ENCODE data around the gene GFM1. TPM values are rescaled to one million over a fixed set of nuclear protein-coding genes. Genes with fewer than 3 reads are reported as not detected.

The GFM1 gene
- total RNA-seq, 2 experiments from 2014 or later: 36.5 to 53.7 TPM

DNA sequence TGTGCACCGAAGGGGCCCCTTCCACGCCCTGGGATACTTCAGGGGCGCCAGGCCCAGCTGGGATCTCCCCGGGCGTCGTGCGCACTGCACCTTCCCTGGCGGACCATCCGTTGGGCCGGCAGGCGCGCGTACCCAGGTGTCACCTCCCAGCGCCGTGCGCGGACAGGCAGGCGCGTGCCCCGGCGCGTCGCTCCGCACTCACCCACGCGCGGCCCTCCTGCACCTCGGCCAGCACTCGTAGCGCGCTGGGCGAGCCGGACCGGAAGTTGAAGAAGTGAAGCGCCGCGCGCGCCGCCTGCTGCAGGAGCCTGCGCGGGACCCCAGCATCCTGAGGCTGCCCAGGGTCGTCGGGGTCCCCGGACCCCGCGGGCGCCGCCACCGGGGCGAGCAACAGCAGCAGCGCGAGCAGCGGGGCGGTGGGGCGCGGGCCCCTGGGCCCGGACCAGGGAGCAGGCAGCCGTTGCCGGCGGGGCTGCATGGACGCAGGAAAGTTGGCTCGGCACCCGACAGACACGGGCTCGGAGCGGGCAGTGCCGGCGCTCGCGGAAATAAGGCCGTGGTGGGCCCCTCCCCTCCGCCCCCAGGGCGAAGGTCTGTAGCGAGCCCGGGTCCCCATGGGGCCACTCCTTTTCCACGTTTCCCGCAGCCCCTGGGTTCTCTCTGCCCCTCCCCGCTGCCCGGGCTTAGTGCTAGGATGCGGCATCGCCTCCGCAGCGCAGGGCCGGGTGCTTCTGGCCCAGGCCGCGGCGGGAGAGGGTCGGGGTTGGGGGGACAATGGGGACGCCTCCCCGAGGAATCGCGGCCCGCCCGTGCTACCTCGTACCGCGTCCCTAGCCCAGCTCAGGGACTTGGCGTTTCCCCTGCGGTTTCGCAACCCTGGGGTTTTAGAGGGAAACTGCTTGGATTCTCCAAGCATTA lies 87.9 kb downstream of the GFM1 start, which contains the start of gene RARRES1:
TSS of gene RARRES1 (minus strand) at position 520 of the 918 bp plus-strand sequence. CDS start at position 478, 42 bp downstream.
- H2AFZ ChIP-seq (ENCODE audit: low read length): no peak within 1 kb of the TSS
- no peak within 1 kb of the TSS for H3K27ac ChIP-seq (ENCODE audit: low read depth, low read length, poor library complexity, severe bottlenecking)
- no peaks in the 10 kb centered on the region for H3K9me2 ChIP-seq (ENCODE audit: insufficient read depth, low read length)
- CTCF ChIA-PET (ENCODE audit: unreplicated experiment): no interaction called here
- H3K4me1 ChIP-seq (ENCODE audit: insufficient read depth, low read length, poor library complexity, severe bottlenecking): peaks cover 5% of the 10 kb centered on the region
- no peak for TF ChIP-seq EZH2phosphoT487 (IDR thresholded peaks at IDR 0.05; ENCODE audit: borderline replicate concordance, low read depth, low read length)
- TF ChIP-seq, protein P1, sequence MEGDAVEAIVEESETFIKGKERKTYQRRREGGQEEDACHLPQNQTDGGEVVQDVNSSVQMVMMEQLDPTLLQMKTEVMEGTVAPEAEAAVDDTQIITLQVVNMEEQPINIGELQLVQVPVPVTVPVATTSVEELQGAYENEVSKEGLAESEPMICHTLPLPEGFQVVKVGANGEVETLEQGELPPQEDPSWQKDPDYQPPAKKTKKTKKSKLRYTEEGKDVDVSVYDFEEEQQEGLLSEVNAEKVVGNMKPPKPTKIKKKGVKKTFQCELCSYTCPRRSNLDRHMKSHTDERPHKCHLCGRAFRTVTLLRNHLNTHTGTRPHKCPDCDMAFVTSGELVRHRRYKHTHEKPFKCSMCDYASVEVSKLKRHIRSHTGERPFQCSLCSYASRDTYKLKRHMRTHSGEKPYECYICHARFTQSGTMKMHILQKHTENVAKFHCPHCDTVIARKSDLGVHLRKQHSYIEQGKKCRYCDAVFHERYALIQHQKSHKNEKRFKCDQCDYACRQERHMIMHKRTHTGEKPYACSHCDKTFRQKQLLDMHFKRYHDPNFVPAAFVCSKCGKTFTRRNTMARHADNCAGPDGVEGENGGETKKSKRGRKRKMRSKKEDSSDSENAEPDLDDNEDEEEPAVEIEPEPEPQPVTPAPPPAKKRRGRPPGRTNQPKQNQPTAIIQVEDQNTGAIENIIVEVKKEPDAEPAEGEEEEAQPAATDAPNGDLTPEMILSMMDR (conservative IDR thresholded peaks at IDR 0.05; ENCODE audit: low read length): no peak
- no peak for DNase-seq (ENCODE audit: low spot score)
- peaks cover 10% of the 10 kb centered on the region for H3K9me3 ChIP-seq (ENCODE audit: low read length)
- no peaks in the 10 kb centered on the region for H4K20me1 ChIP-seq (ENCODE audit: insufficient read depth, low read length)
- no peak within 1 kb of the TSS for H3K4me3 ChIP-seq (ENCODE audit: low read depth, low read length, poor library complexity, severe bottlenecking)
- no TSS peak for BruUV-seq (replicated peaks)
- H3K4me2 ChIP-seq (ENCODE audit: low read length): peak within 1 kb of the TSS; percentile 5; the same call in 1 of the 2 replicates
- H3K36me3 ChIP-seq (ENCODE audit: insufficient read depth, low read length): peaks cover 3% of the 10 kb centered on the region; the same call in 1 of the 2 replicates
- no peaks in the 10 kb centered on the region for H3K79me2 ChIP-seq (ENCODE audit: insufficient read depth, low read depth, low read length)
- intact Hi-C loops (cut with micrococcal nuclease; ENCODE audit: unreplicated experiment): no loop called here
- POLR2A ChIA-PET: no interaction called here

DNA sequence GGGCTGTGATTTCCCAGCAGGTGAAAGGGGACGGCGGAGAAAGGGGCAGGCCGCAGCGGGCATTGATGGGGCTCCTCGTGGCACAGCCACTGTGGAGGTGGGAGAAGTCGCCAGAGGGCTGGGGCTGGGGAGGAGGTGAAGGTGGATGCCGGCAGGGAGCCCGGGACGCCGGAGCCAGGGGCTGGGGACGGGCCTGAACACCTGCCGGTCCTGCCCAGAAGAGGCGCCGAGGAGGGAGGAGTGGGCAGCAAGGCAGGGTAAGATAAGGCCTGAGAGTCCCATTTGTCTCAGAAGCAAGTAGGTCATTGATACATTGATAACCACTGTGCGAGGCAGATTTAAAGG lies 88.5 kb downstream of the GFM1 start:
- intact Hi-C loops (cut with micrococcal nuclease; ENCODE audit: unreplicated experiment): no loop called here
- no peak overlapping the region for H3K4me3 ChIP-seq (ENCODE audit: low read depth, low read length, poor library complexity, severe bottlenecking)
- H3K9me3 ChIP-seq (ENCODE audit: low read length): peaks cover 10% of the 10 kb centered on the region
- no peak overlapping the region for H3K4me2 ChIP-seq (ENCODE audit: low read length)
- no peak for TF ChIP-seq EZH2phosphoT487 (IDR thresholded peaks at IDR 0.05; ENCODE audit: borderline replicate concordance, low read depth, low read length)
- TF ChIP-seq, protein P1 (conservative IDR thresholded peaks at IDR 0.05; ENCODE audit: low read length): no peak
- CTCF ChIA-PET (ENCODE audit: unreplicated experiment): no interaction called here
- H3K4me1 ChIP-seq (ENCODE audit: insufficient read depth, low read length, poor library complexity, severe bottlenecking): no peaks in the 10 kb centered on the region
- no TSS peak for BruUV-seq (replicated peaks)
- H3K27ac ChIP-seq (ENCODE audit: low read depth, low read length, poor library complexity, severe bottlenecking): no peak overlapping the region
- POLR2A ChIA-PET: no interaction called here
- no peaks in the 10 kb centered on the region for H3K79me2 ChIP-seq (ENCODE audit: insufficient read depth, low read depth, low read length)
- H4K20me1 ChIP-seq (ENCODE audit: insufficient read depth, low read length): no peaks in the 10 kb centered on the region
- DNase-seq (ENCODE audit: low spot score): no peak
- no peak overlapping the region for H2AFZ ChIP-seq (ENCODE audit: low read length)
- peaks cover 3% of the 10 kb centered on the region; the same call in 1 of the 2 replicates for H3K36me3 ChIP-seq (ENCODE audit: insufficient read depth, low read length)
- H3K9me2 ChIP-seq (ENCODE audit: insufficient read depth, low read length): no peaks in the 10 kb centered on the region

DNA sequence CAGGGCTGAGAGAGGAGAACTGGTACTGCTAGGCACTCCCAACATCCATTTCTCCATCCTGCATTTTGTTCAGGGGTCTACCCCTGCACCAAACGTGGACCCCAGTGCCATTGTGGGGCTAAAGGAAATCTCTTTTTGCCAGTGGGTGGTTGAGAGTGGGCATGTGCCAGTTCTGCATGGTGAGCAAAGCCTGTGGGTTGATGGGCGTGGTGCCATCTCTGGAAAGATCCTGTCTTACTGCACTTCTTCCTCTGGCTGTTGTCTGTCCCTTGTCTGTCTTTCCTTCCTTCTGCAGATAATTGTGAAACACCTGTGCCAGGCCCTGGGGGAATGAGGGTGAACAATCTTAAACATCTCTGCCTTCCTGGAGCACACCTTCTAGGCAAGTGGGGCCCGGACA lies 89.3 kb downstream of the GFM1 start:
- BruUV-seq (replicated peaks): no TSS peak
- no peaks in the 10 kb centered on the region for H3K79me2 ChIP-seq (ENCODE audit: insufficient read depth, low read depth, low read length)
- TF ChIP-seq, protein P1 (conservative IDR thresholded peaks at IDR 0.05; ENCODE audit: low read length): no peak
- no peak for TF ChIP-seq EZH2phosphoT487 (IDR thresholded peaks at IDR 0.05; ENCODE audit: borderline replicate concordance, low read depth, low read length)
- POLR2A ChIA-PET: no interaction called here
- H2AFZ ChIP-seq (ENCODE audit: low read length): no peak overlapping the region
- peaks cover 3% of the 10 kb centered on the region; the same call in 1 of the 2 replicates for H3K36me3 ChIP-seq (ENCODE audit: insufficient read depth, low read length)
- H3K9me2 ChIP-seq (ENCODE audit: insufficient read depth, low read length): no peaks in the 10 kb centered on the region
- H3K4me2 ChIP-seq (ENCODE audit: low read length): no peak overlapping the region
- no peak for DNase-seq (ENCODE audit: low spot score)
- CTCF ChIA-PET (ENCODE audit: unreplicated experiment): no interaction called here
- H3K27ac ChIP-seq (ENCODE audit: low read depth, low read length, poor library complexity, severe bottlenecking): no peak overlapping the region
- intact Hi-C loops (cut with micrococcal nuclease; ENCODE audit: unreplicated experiment): no loop called here
- H4K20me1 ChIP-seq (ENCODE audit: insufficient read depth, low read length): no peaks in the 10 kb centered on the region
- no peak overlapping the region for H3K4me3 ChIP-seq (ENCODE audit: low read depth, low read length, poor library complexity, severe bottlenecking)
- peaks cover 10% of the 10 kb centered on the region for H3K9me3 ChIP-seq (ENCODE audit: low read length)
- H3K4me1 ChIP-seq (ENCODE audit: insufficient read depth, low read length, poor library complexity, severe bottlenecking): no peaks in the 10 kb centered on the region

Data from OCI-LY7 (cell line).